Stomach (tissue), 9 donors: ENCODE data around the gene PCBP2. TPM values are rescaled to one million over a fixed set of nuclear protein-coding genes. Genes with fewer than 3 reads are reported as not detected.
"Not testable (repeated sequence)": the region's sequence is repeated elsewhere in the genome, so short reads cannot be mapped to it uniquely, and the experiment has no call there.

Experiments
- DNase-seq, 2 donors: peaks; one replicate each; pipeline versions ENCODE4 v3.0.0 to v3.0.0-alpha.2; 2013 to 2019
- H3K27ac ChIP-seq, 5 donors: fragments of 200-600 bp in 4 of 5; sonication (generic) in 4 of 5; one replicate each; pipeline ENCODE4 v1.5.1; 2013 to 2019; ENCODE audit warnings: mild to moderate bottlenecking in 1 of 5, moderate library complexity in 1 of 5
- H3K27me3 ChIP-seq, 3 donors: fragments of 200-600 bp; sonication (generic); one replicate each; pipeline ENCODE4 v1.5.1; 2017 to 2019; ENCODE audit warnings: mixed run types in 1 of 3
- H3K36me3 ChIP-seq, 4 donors: fragments of 200-600 bp; sonication (generic); 1 replicate in 3 of 4; 2 replicates in 1 of 4; pipeline ENCODE4 v1.5.1; 2016 to 2019
- H3K4me1 ChIP-seq, 4 donors: fragments of 200-600 bp; sonication (generic); one replicate each; pipeline ENCODE4 v1.5.1; 2016 to 2019
- H3K4me3 ChIP-seq, 4 donors: fragments of 200-600 bp; sonication (generic) in 3 of 4; one replicate each; pipeline ENCODE4 v1.5.1; 2016 to 2019; ENCODE audit warnings: mild to moderate bottlenecking in 1 of 4
- H3K9me3 ChIP-seq, 4 donors: fragments of 200-600 bp; sonication (generic); one replicate each; pipeline ENCODE4 v1.5.1; 2016 to 2019
- EP300 ChIP-seq: sonication (generic); formaldehyde crosslinking; IDR thresholded peaks from one replicate; pipeline ENCODE4 v1.6.1; 2017; ENCODE audit warnings: antibody characterized with exemption
- POLR2A ChIP-seq, 4 donors: fragments of 450-650 bp; IDR thresholded peaks; one replicate each; pipeline ENCODE4 v1.6.1; 2016; ENCODE audit warnings: antibody characterized with exemption in 4 of 4, control low read depth in 2 of 4, mild to moderate bottlenecking in 1 of 4, moderate library complexity in 1 of 4
- POLR2AphosphoS5 ChIP-seq, 3 donors: sonication (generic); formaldehyde crosslinking; IDR thresholded peaks; one replicate each; pipeline ENCODE4 v1.6.1; 2016; ENCODE audit warnings: antibody characterized with exemption in 3 of 3
- WGBS, 5 donors: extraction: QIAGEN DNeasy Blood & Tissue Kit in 3 of 5; methylation state at CpG; one replicate each; pipeline versions ENCODE4 v1.1.5 to v1.1.7; 2013 to 2018; 5-methylcytosine and 5-hydroxymethylcytosine counted together
- intact Hi-C: fragments of 100-400 bp; cut with DNase I; formaldehyde crosslinking; loops from one replicate; pipeline ENCODE4 v1.15.1; 2023; ENCODE audit warnings: low total_unique reads
- polyA plus RNA-seq, 3 donors: library from polyadenylated mRNA; stranded (reverse); fragments of 200-250 nt; gene quantifications; one replicate each; pipeline ENCODE4 v1.2.3, GENCODE V29; 2013
- total RNA-seq, 5 donors: library from RNA; depleted of rRNA; stranded (reverse); fragments of >200 nt; gene quantifications; one replicate each; pipeline versions ENCODE4 v1.1.0 to v1.2.3, GENCODE V29; 2014 to 2016
- TF ChIP-seq, protein P1 (sequence below), 7 experiments: fragments of 450-650 bp in 4 of 7; fragments of 200-600 bp in 3 of 7; sonication (generic) in 3 of 7; IDR thresholded peaks; one replicate each; pipeline ENCODE4 v1.5.1; 2016 to 2019; ENCODE audit warnings: antibody characterized with exemption in 7 of 7, control low read depth in 2 of 7, mild to moderate bottlenecking in 1 of 7
- donor health status: healthy with polysubstance abuse.
- donor health status: Bipolar disorder and iron deficiency.
- donor health status: healthy.

Gene PCBP2
- total and polyA plus RNA-seq, 8 donors = 109 to 714 (median 458) TPM

DNA sequence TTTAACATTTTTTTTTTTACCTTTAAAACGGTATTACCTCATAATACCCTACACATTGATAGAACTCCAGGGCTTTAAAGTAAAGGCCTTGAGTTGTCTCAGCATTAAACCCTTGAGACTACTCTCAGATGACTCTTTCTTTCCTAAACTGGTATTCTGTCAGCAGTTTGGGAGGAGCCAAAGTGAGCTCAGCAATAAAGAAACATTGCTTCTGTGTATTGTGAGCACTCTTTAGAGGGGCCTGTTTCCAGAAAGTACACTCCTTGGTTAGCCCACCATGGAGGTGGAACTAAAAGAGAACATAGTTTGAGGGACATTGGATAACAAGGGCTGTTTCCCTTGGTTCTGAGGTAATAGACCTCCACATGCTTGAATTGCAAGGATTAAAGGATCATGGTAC is 27.0 kb downstream of the PCBP2 start:
- intact Hi-C loops = no loop called here
- Histone ChIP-seq H3K4me1 (peaks cover 17 to 91% (median 62%) of the 10 kb centered on the region in 4 donors), H3K27ac (peak overlapping the region in 3 of 5 donors; percentile 3 to 32 (median 9)), H3K27me3 (no peaks in the 10 kb centered on the region), H3K4me3 (no peak overlapping the region), H3K36me3 (peaks cover 73 to 100% (median 100%) of the 10 kb centered on the region in 4 donors), H3K9me3 (no peaks in the 10 kb centered on the region)
- TF ChIP-seq POLR2A (IDR thresholded peaks at IDR 0.05) (no peak), POLR2AphosphoS5 (IDR thresholded peaks at IDR 0.05) (no peak), EP300 (no peak)
- TF ChIP-seq, protein P1, sequence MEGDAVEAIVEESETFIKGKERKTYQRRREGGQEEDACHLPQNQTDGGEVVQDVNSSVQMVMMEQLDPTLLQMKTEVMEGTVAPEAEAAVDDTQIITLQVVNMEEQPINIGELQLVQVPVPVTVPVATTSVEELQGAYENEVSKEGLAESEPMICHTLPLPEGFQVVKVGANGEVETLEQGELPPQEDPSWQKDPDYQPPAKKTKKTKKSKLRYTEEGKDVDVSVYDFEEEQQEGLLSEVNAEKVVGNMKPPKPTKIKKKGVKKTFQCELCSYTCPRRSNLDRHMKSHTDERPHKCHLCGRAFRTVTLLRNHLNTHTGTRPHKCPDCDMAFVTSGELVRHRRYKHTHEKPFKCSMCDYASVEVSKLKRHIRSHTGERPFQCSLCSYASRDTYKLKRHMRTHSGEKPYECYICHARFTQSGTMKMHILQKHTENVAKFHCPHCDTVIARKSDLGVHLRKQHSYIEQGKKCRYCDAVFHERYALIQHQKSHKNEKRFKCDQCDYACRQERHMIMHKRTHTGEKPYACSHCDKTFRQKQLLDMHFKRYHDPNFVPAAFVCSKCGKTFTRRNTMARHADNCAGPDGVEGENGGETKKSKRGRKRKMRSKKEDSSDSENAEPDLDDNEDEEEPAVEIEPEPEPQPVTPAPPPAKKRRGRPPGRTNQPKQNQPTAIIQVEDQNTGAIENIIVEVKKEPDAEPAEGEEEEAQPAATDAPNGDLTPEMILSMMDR (IDR thresholded peaks at IDR 0.05) = no peak
- no peak for DNase-seq
- 37 to 63% (median 48%) methylated on average over 1 of the region's 1 CpG for WGBS, 5 donors

DNA sequence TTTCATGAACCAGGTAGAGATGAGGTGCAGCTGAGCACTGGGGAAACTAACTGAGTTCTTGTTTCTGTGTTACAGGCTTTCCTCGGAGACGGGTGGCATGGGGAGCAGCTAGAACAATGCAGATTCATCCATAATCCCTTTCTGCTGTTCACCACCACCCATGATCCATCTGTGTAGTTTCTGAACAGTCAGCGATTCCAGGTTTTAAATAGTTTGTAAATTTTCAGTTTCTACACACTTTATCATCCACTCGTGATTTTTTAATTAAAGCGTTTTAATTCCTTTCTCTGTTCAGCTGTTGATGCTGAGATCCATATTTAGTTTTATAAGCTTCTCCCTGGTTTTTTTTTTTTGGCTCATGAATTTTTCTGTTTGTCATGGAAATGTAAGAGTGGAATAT is 27.4 kb downstream of the PCBP2 start:
- TF ChIP-seq EP300 (no peak), POLR2A (IDR thresholded peaks at IDR 0.05) (no peak), POLR2AphosphoS5 (IDR thresholded peaks at IDR 0.05) (no peak)
- TF ChIP-seq, protein P1 (IDR thresholded peaks at IDR 0.05) = no peak
- intact Hi-C loops = no loop called here
- no peak for DNase-seq
- H3K4me1 ChIP-seq = peaks cover 12 to 87% (median 58%) of the 10 kb centered on the region in 4 donors
- no peaks in the 10 kb centered on the region for H3K9me3 ChIP-seq
- no peak overlapping the region for H3K4me3 ChIP-seq
- 64 to 80% (median 77%) methylated on average over 5 of the region's 5 CpGs for WGBS, 5 donors
- peak overlapping the region in 2 of 5 donors; percentile 3 to 9 for H3K27ac ChIP-seq
- H3K36me3 ChIP-seq = peaks cover 73 to 100% (median 100%) of the 10 kb centered on the region in 4 donors
- no peaks in the 10 kb centered on the region for H3K27me3 ChIP-seq

DNA sequence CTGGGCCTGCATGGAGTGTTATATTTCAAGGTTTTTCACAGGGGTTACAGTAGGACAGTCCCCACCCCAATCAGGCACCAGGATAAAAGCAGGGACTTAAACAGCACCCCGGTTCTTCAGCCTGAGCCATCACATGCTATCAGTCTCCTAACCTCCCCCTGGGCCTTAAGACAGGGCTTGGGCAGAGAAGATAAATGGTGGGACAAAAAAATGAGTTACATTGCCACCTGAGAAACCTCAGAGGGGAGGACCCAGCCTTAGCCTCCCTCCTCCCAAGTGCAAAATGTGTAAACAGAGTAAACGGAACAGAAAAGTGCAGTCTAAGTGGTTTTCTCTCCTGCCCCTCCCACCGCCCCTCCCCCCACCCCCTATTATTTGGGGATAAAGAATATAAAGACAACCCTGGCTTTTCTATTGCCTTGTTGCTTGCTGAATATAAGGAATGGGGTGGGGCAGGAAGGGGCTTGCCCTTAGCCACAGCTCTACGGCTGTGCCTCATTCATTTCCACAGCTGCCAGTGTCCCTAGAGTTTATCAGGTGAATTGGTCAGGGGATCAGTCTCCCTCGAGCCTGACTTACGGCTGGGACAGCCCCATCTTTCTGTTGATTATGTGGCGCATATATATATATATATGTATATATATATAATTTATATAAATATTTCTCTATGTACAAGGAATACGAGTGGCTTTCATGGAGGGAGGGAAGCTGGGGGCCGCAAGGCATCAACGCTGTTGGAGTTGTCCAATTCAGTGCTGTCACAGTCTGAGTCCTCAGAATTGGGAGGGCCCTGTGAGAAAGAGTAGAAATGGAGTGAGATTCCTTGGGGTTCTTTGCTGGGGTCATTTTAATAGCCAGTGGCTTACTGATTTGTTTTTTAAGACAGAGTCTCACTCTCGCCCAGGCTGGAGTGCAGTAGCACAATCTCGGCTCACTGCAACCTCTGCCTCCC is 28.9 kb downstream of the PCBP2 start:
- Histone ChIP-seq H3K27me3 (no peaks in the 10 kb centered on the region), H3K4me1 (peaks cover under 1 to 72% (median 46%) of the 10 kb centered on the region in 4 donors), H3K36me3 (peaks cover 61 to 100% (median 100%) of the 10 kb centered on the region in 4 donors), H3K27ac (peak overlapping the region in 3 of 5 donors; percentile 3 to 54 (median 16)), H3K9me3 (no peaks in the 10 kb centered on the region), H3K4me3 (no peak overlapping the region)
- WGBS, 5 donors = 61 to 67% (median 63%) methylated on average over 12 of the region's 12 CpGs
- intact Hi-C loops = no loop called here
- TF ChIP-seq EP300 (no peak), POLR2A (IDR thresholded peaks at IDR 0.05) (no peak), POLR2AphosphoS5 (IDR thresholded peaks at IDR 0.05) (no peak)
- TF ChIP-seq, protein P1 (IDR thresholded peaks at IDR 0.05) = no peak
- no peak for DNase-seq

DNA sequence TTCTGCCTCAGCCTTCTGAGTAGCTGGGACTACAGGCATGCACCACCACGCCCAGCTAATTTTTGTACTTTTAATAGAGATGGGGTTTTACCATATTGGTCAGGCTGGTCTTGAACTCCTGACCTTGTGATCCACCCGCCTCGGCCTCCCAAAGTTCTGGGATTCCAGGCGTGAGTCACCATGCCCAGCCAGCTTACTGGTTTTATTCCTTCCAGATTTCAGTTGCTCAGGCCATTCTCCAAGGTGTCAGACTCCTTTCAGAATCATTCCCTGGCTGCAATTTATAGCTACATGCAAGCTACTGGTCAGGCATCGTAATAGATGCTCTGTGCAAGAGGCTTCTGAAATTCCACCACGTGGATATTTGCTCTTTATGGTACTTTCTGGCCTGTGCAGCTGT is 29.6 kb downstream of the PCBP2 start:
- peak overlapping the region in 2 of 5 donors; percentile 3 to 54 for H3K27ac ChIP-seq
- peaks cover 64 to 100% (median 100%) of the 10 kb centered on the region in 4 donors for H3K36me3 ChIP-seq

More for the DNA sequence above, 29.6 kb downstream of the PCBP2 start:
- intact Hi-C loops, DNase-seq, H3K9me3 ChIP-seq, H3K4me3 ChIP-seq, H3K27me3 ChIP-seq: not testable (repeated sequence)
- WGBS, 5 donors = 63 to 77% (median 73%) methylated on average over 6 of the region's 6 CpGs
- H3K4me1 ChIP-seq = peaks cover 0 to 66% (median 42%) of the 10 kb centered on the region in 4 donors
